ENCODE results near the gene TPSG1. TPM values are rescaled to one million over a fixed set of nuclear protein-coding genes. Genes with fewer than 3 reads are reported as not detected.

The TPSG1 gene
- total RNA-seq, 1 experiment from 2014 or later, result not detected

DNA sequence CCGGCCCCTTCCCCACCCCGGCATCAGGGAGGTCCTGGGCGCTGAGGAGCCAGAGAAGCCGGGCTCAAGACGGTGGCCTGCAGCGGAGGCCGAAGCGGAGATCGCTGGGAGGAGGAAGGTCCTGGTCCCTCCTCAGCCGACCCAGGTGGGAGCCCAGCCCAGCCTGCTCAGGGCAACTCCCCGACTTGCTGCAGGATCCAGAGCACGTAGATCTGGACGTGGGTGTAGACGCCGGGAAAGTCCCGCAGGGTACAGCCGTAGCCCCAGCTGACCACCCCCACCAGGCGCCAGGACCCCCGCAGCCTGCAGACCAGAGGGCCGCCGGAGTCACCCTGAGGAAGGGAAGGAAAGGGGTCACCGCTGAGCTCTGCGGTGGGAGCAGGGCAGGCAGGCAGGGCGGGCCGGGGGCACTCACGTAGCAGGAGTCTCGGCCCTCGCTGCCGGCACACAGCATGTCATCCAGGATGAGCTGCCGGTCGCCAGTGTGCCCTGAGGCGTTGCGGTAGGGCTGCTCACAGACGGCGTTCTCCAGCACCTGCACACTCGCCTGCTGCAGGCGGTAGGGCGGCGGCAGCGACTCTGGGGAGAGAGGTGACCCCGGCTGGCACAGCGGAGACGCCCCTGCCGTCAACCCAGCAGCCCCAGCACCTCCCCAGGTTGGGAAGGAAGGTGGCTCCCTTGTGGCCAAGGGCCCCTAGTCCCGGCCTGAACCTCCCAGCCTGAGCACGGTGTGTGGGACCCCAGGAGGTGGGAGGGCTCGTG, 36.2 kb upstream of the TPSG1 start:
- no peak overlapping the region for H3K9ac ChIP-seq (ENCODE audit: extremely low read depth, insufficient read length, low read length)
- H4K8ac ChIP-seq (replicated peaks; ENCODE audit: insufficient read length, low read depth, low read length), result no peak overlapping the region
- H3K4me1 Mint-ChIP-seq, result peaks cover 0 to 11% of the 10 kb centered on the region in 2 experiments; a peak in 3 of 4 replicates
- H3K4me2 ChIP-seq (ENCODE audit: insufficient read depth, insufficient read length, low read length), result no peak overlapping the region
- peaks cover 0 to 1% (median 0%) of the 10 kb centered on the region in 3 experiments; a peak in 3 of 7 replicates for H3K36me3 Mint-ChIP-seq (ENCODE audit: insufficient read depth in 1 of 3, low read depth in 3 of 3)
- H4K5ac ChIP-seq (ENCODE audit: insufficient read length, low read depth, low read length), result no peak overlapping the region
- H2AK5ac ChIP-seq (ENCODE audit: insufficient read length, low read length), result no peak overlapping the region
- no peak overlapping the region for H2BK20ac ChIP-seq (ENCODE audit: low read depth, low read length, poor library complexity, severe bottlenecking)
- no peak overlapping the region for H2BK12ac ChIP-seq (ENCODE audit: insufficient read length, low read depth, low read length)
- no peak overlapping the region for H3K27ac Mint-ChIP-seq
- H3K9me3 ChIP-seq (ENCODE audit: control insufficient read depth, low read depth, low read length), result no peaks in the 10 kb centered on the region
- no peak overlapping the region for H3K56ac ChIP-seq (ENCODE audit: insufficient read length, low read depth, low read length)
- H3K79me2 ChIP-seq (ENCODE audit: insufficient read depth, low read length), result no peaks in the 10 kb centered on the region
- no peaks in the 10 kb centered on the region for H4K20me1 ChIP-seq (ENCODE audit: control insufficient read depth, insufficient read depth, insufficient read length)
- TF ChIP-seq, protein P1, sequence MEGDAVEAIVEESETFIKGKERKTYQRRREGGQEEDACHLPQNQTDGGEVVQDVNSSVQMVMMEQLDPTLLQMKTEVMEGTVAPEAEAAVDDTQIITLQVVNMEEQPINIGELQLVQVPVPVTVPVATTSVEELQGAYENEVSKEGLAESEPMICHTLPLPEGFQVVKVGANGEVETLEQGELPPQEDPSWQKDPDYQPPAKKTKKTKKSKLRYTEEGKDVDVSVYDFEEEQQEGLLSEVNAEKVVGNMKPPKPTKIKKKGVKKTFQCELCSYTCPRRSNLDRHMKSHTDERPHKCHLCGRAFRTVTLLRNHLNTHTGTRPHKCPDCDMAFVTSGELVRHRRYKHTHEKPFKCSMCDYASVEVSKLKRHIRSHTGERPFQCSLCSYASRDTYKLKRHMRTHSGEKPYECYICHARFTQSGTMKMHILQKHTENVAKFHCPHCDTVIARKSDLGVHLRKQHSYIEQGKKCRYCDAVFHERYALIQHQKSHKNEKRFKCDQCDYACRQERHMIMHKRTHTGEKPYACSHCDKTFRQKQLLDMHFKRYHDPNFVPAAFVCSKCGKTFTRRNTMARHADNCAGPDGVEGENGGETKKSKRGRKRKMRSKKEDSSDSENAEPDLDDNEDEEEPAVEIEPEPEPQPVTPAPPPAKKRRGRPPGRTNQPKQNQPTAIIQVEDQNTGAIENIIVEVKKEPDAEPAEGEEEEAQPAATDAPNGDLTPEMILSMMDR (conservative IDR thresholded peaks at IDR 0.05), result no peak
- H3K4me1 ChIP-seq (ENCODE audit: insufficient read depth, low read length), result no peaks in the 10 kb centered on the region
- WGBS (ENCODE audit: extremely low coverage, insufficient read length, low lambda C conversion rate), result no CpG with 5 or more reads among the region's 47 CpGs
- H3K27ac ChIP-seq (ENCODE audit: insufficient read length, low read depth, low read length), result no peak overlapping the region
- H2BK15ac ChIP-seq (ENCODE audit: low read depth, low read length), result no peak overlapping the region
- H2AFZ ChIP-seq (ENCODE audit: low read length), result no peak overlapping the region
- no peaks in the 10 kb centered on the region for H3K79me1 ChIP-seq (ENCODE audit: insufficient read depth, low read depth, low read length, poor library complexity, severe bottlenecking)
- peaks cover 9 to 12% of the 10 kb centered on the region in 2 experiments for H3K9me3 Mint-ChIP-seq
- no peak overlapping the region for H2BK5ac ChIP-seq (ENCODE audit: insufficient read length, low read length)
- H3K18ac ChIP-seq (ENCODE audit: insufficient read length, low read depth, low read length), result no peak overlapping the region
- H3K27me3 ChIP-seq (ENCODE audit: insufficient read depth, low read length), result no peaks in the 10 kb centered on the region
- no peaks in the 10 kb centered on the region for H3K23me2 ChIP-seq (ENCODE audit: insufficient read length, low read depth, low read length, poor library complexity, severe bottlenecking)
- H2BK120ac ChIP-seq (ENCODE audit: low read depth, low read length, poor library complexity, severe bottlenecking), result no peak overlapping the region
- H3T11ph ChIP-seq (ENCODE audit: low read length), result no peak overlapping the region
- peaks cover 40% of the 10 kb centered on the region for H3K27me3 Mint-ChIP-seq (ENCODE audit: low read depth)
- no peak overlapping the region for H3K14ac ChIP-seq (ENCODE audit: insufficient read depth, low read length)
- no peak overlapping the region for H3K23ac ChIP-seq (ENCODE audit: insufficient read length, low read depth, low read length)
- peak; percentile 65 for DNase-seq
- no peak overlapping the region for H4K91ac ChIP-seq (ENCODE audit: insufficient read length, low read depth, low read length)
- H3K4ac ChIP-seq (ENCODE audit: low read depth, low read length), result no peak overlapping the region
- H3K4me3 Mint-ChIP-seq, result no peak overlapping the region

Measured in H9 (cell line).